Gastroesophageal sphincter (tissue), 3 donors: ENCODE measurements around the gene RAB11A.

ENCODE experiments used
- CTCF ChIP-seq, 4 experiments: fragments of 200-600 bp in 2 of 4; fragments of 450-650 bp in 2 of 4; sonication (generic) in 1 of 4; IDR thresholded peaks; one replicate each; pipeline ENCODE4 v1.5.1; 2017 to 2019; ENCODE audit warnings: antibody characterized with exemption in 4 of 4, mild to moderate bottlenecking in 2 of 4, moderate library complexity in 2 of 4
- EP300 ChIP-seq: sonication (generic); formaldehyde crosslinking; IDR thresholded peaks from one replicate; pipeline ENCODE4 v1.6.1; 2017; ENCODE audit warnings: antibody characterized with exemption, mild to moderate bottlenecking
- POLR2A ChIP-seq, 2 donors: fragments of 450-650 bp; IDR thresholded peaks; one replicate each; pipeline ENCODE4 v1.6.1; 2017; ENCODE audit warnings: antibody characterized with exemption in 2 of 2, mild to moderate bottlenecking in 2 of 2, moderate library complexity in 1 of 2

GRCh38 chr15:65868546-65869125 is 655 bp upstream of the RAB11A start:
- TF ChIP-seq CTCF (IDR thresholded peaks at IDR 0.05) = no peak
- TF ChIP-seq EP300 = no peak
- TF ChIP-seq POLR2A (IDR thresholded peaks at IDR 0.05) = no peak
